Lower leg skin (tissue), 3 donors: ENCODE data around the gene MACF1.
"Not testable (repeated sequence)": the region's sequence is repeated elsewhere in the genome, so short reads cannot be mapped to it uniquely, and the experiment has no call there.

Experiments
- POLR2A ChIP-seq, 2 donors: fragments of 450-650 bp; IDR thresholded peaks; one replicate each; pipeline ENCODE4 v1.6.1; 2016 to 2017; ENCODE audit warnings: antibody characterized with exemption in 2 of 2, mild to moderate bottlenecking in 1 of 2, moderate library complexity in 1 of 2
- TF ChIP-seq, protein P1 (sequence below), 3 donors: fragments of 450-650 bp; IDR thresholded peaks; one replicate each; pipeline ENCODE4 v1.5.1; 2016; ENCODE audit warnings: antibody characterized with exemption in 3 of 3, mild to moderate bottlenecking in 3 of 3, moderate library complexity in 2 of 3

DNA sequence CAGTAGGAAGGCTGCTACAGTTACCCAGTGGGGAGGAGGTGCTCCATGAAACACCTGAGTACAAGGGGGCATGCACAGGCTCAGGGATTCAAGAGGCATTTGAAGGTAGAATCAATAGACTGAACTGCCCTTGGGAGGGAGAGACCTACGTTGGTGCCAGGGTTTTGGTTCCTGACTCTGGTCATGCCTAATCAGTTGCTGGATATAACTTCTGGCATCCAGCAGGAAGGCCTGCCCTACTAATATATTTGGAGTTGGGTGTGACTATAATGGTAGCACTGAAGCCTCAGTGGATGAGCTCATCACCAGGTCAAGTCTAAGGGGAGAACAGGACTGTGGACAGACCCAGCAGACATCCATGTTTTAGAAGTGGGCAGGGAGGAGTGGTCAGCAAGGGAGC lies 271.1 kb downstream of the MACF1 start:
- TF ChIP-seq, protein P1, sequence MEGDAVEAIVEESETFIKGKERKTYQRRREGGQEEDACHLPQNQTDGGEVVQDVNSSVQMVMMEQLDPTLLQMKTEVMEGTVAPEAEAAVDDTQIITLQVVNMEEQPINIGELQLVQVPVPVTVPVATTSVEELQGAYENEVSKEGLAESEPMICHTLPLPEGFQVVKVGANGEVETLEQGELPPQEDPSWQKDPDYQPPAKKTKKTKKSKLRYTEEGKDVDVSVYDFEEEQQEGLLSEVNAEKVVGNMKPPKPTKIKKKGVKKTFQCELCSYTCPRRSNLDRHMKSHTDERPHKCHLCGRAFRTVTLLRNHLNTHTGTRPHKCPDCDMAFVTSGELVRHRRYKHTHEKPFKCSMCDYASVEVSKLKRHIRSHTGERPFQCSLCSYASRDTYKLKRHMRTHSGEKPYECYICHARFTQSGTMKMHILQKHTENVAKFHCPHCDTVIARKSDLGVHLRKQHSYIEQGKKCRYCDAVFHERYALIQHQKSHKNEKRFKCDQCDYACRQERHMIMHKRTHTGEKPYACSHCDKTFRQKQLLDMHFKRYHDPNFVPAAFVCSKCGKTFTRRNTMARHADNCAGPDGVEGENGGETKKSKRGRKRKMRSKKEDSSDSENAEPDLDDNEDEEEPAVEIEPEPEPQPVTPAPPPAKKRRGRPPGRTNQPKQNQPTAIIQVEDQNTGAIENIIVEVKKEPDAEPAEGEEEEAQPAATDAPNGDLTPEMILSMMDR (IDR thresholded peaks at IDR 0.05) = not testable (repeated sequence)
- TF ChIP-seq POLR2A (IDR thresholded peaks at IDR 0.05) = not testable (repeated sequence)
